HG02943 (cell line): ENCODE results near the gene C16orf74.

Experiments
- ATAC-seq: cut with Tn5 transposase; IDR thresholded peaks from one replicate; pipeline ENCODE4 v1.9.1; 2021; ENCODE audit warnings: mild to moderate bottlenecking, low read depth, moderate library complexity; ENCODE audit not compliant: unreplicated experiment

Gene C16orf74

GRCh38 chr16:85751698-85752501 is 1.0 kb upstream of the C16orf74 start:
- ATAC-seq, result no peak

- ATAC-seq, result no peak
These were observed 610 bp downstream of the C16orf74 start for GRCh38 chr16:85750146-85750826.

GRCh38 chr16:85749771-85750145 is 1.1 kb downstream of the C16orf74 start:
- no peak for ATAC-seq

- no peak for ATAC-seq
These were observed 4.3 kb downstream of the C16orf74 start for GRCh38 chr16:85746460-85747215.

- ATAC-seq, result no peak
These were observed 11.8 kb downstream of the C16orf74 start for GRCh38 chr16:85738923-85739715.

GRCh38 chr16:85736921-85737320 is 14.0 kb downstream of the C16orf74 start:
- no peak for ATAC-seq

GRCh38 chr16:85735946-85736345 is 14.9 kb downstream of the C16orf74 start:
- ATAC-seq, result no peak

- peak; percentile 81 for ATAC-seq
These were observed 15.7 kb downstream of the C16orf74 start for GRCh38 chr16:85735225-85735635.

- ATAC-seq, result no peak
These were observed 16.4 kb downstream of the C16orf74 start for GRCh38 chr16:85734311-85735017.

- ATAC-seq, result no peak
These were observed 17.1 kb downstream of the C16orf74 start for GRCh38 chr16:85733839-85734170.

GRCh38 chr16:85733155-85733838 is 17.6 kb downstream of the C16orf74 start:
- no peak for ATAC-seq

GRCh38 chr16:85731179-85731578 is 19.7 kb downstream of the C16orf74 start:
- ATAC-seq, result no peak

GRCh38 chr16:85730186-85730465 is 20.8 kb downstream of the C16orf74 start:
- no peak for ATAC-seq

GRCh38 chr16:85729452-85730185 is 21.3 kb downstream of the C16orf74 start:
- ATAC-seq, result no peak

- ATAC-seq, result no peak
These were observed 22.0 kb downstream of the C16orf74 start for GRCh38 chr16:85728879-85729278.

GRCh38 chr16:85724936-85725335 is 26.0 kb downstream of the C16orf74 start:
- ATAC-seq, result no peak

GRCh38 chr16:85724126-85724879 is 26.6 kb downstream of the C16orf74 start:
- no peak for ATAC-seq
